Measurements from ENCODE around the gene FAIM2.
A peak's percentile ranks its signal among the peaks of the same experiment; 100 is the strongest.
"Not testable (repeated sequence)": the region's sequence is repeated elsewhere in the genome, so short reads cannot be mapped to it uniquely, and the experiment has no call there.

FAIM2 gene

GRCh38 chr12:49878021-49878420 lies 25.7 kb downstream of the FAIM2 start:
- DNase-seq (ENCODE audit: low read depth) = no peak

- no peak for DNase-seq (ENCODE audit: low read depth)
Measured at GRCh38 chr12:49877066-49877465, 26.6 kb downstream of the FAIM2 start.

GRCh38 chr12:49876070-49876469 lies 27.6 kb downstream of the FAIM2 start:
- DNase-seq (ENCODE audit: low read depth) = no peak

- no peak for DNase-seq (ENCODE audit: low read depth)
Measured at GRCh38 chr12:49875115-49875720, 28.5 kb downstream of the FAIM2 start.

- DNase-seq (ENCODE audit: low read depth) = no peak
Measured at GRCh38 chr12:49874142-49874897, 29.4 kb downstream of the FAIM2 start.

GRCh38 chr12:49873361-49873934 lies 30.3 kb downstream of the FAIM2 start:
- DNase-seq (ENCODE audit: low read depth) = no peak

GRCh38 chr12:49872781-49873181 lies 30.9 kb downstream of the FAIM2 start:
- DNase-seq (ENCODE audit: low read depth) = no peak

- no peak for DNase-seq (ENCODE audit: low read depth)
Measured at GRCh38 chr12:49872381-49872780, 31.3 kb downstream of the FAIM2 start.

GRCh38 chr12:49871811-49872251 lies 31.9 kb downstream of the FAIM2 start:
- DNase-seq (ENCODE audit: low read depth) = not testable (repeated sequence)

- DNase-seq (ENCODE audit: low read depth) = no peak
Measured at GRCh38 chr12:49871263-49871561, 32.5 kb downstream of the FAIM2 start.

- DNase-seq (ENCODE audit: low read depth) = no peak
Measured at GRCh38 chr12:49870501-49871262, 33.0 kb downstream of the FAIM2 start.

GRCh38 chr12:49869816-49870500 lies 33.7 kb downstream of the FAIM2 start:
- DNase-seq (ENCODE audit: low read depth) = no peak

GRCh38 chr12:49868952-49869815 lies 34.5 kb downstream of the FAIM2 start:
- DNase-seq (ENCODE audit: low read depth) = no peak

- DNase-seq (ENCODE audit: low read depth) = no peak
Measured at GRCh38 chr12:49868449-49868848, 35.3 kb downstream of the FAIM2 start.

GRCh38 chr12:49867570-49868341 lies 35.9 kb downstream of the FAIM2 start:
- no peak for DNase-seq (ENCODE audit: low read depth)

GRCh38 chr12:49866859-49867569 lies 36.7 kb downstream of the FAIM2 start:
- peak; percentile 61 for DNase-seq (ENCODE audit: low read depth)

GRCh38 chr12:49865782-49866135 lies 37.9 kb downstream of the FAIM2 start:
- no peak for DNase-seq (ENCODE audit: low read depth)

- DNase-seq (ENCODE audit: low read depth) = no peak
Measured at GRCh38 chr12:49865109-49865781, 38.5 kb downstream of the FAIM2 start.

- no peak for DNase-seq (ENCODE audit: low read depth)
Measured at GRCh38 chr12:49864798-49865090, 39.0 kb downstream of the FAIM2 start.

Measured in stimulated activated CD4-positive, alpha-beta T cell treated with anti-CD3 and anti-CD28 coated beads, Interleukin-2, amount 100 ng/mL, for 4 hours (primary cell).